CD1c-positive myeloid dendritic cell (primary cell): Measurements from ENCODE around the gene SND1.

ENCODE experiments used
- DNase-seq: peaks from one replicate; pipeline ENCODE4 v3.0.0-alpha.2; 2016; ENCODE audit errors: extremely low spot score

The SND1 gene

GRCh38 chr7:128139406-128139805 lies 487.4 kb downstream of the SND1 start:
- no peak for DNase-seq

DNA sequence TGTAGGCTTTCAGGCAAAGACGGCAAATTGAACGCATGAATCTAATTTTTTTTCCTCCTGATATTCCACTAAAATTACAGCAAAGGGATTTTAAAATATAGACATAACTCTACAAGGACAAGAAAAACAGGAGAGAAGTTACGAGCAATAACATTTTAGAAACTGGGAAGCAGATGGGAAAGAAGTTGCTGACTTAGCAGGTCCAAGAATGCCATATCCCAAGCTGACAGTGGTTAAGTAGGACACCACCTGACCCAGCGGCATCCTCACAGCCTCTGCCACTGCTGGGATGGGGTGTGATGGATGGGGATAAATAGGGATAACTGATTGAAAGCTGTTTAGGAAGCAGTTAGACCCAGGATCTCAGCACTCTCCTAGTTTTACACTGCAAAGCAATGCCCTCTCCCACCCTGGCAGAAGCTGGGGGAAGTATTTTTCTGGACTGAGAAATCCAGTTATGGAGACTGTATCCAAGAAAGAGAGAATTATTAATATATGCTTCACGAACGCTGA lies 489.7 kb downstream of the SND1 start:
- DNase-seq, result no peak
